Measurements from ENCODE around the gene SARM1.

The SARM1 gene

DNA sequence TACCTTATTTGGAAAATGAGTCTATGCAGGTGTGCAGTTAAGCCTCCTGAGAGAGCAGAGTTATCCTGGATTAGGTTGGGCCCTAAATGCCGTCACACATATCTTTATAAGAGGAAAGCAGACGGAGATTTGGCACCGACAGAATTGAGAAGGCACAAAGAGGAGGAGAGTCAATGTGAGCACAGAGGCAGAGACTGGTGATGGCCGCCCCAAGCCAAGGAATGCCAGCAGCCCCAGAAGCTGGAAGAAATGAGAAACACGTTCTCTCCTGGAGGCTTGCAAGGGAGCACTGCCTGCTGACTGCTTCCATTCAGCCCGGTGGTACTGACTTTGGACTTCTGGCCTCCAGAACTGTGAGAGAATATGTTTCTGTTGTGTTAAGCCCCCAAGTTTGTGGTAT is 31.4 kb downstream of the SARM1 start:
- Histone ChIP-seq H3K9ac (ENCODE audit: low read depth in 1 of 2, low read length in 2 of 2) (no peak overlapping the region), H3K27ac (ENCODE audit: low read depth in 2 of 2, low read length in 2 of 2) (no peak overlapping the region), H3K4me3 (ENCODE audit: low read length in 2 of 2) (no peak overlapping the region), H3K27me3 (ENCODE audit: control insufficient read depth in 2 of 2, insufficient read depth in 2 of 2, low read length in 2 of 2) (no peaks in the 10 kb centered on the region), H3K4me1 (ENCODE audit: control insufficient read depth in 2 of 2, insufficient read depth in 2 of 2, low read length in 2 of 2) (peaks cover 9 to 30% of the 10 kb centered on the region in 2 donors), H3K9me3 (ENCODE audit: control insufficient read depth in 2 of 2, low read length in 2 of 2) (no peaks in the 10 kb centered on the region), H3K36me3 (ENCODE audit: control insufficient read depth in 2 of 2, insufficient read depth in 2 of 2, low read length in 2 of 2) (peaks cover 14 to 17% of the 10 kb centered on the region in 2 donors)

DNA sequence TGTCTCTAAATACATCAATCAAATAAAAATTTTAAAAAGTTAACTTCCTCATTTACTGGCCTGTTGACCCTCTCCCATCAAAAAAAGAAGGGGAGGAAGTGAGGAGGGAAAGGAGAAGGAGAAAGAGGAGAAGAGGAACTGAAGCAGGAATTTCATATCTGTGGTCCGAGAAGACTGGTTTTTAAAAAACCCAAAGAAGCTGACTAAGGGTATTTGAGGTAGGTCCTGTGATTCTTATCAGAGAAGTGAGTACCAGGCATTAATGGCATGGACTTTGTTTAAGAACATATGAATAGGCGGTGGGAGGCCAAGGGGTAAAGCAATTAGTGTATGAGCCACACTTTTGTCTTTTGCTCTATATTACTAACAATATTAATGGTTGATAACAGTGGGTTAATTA is 32.5 kb downstream of the SARM1 start:
- H3K27me3 ChIP-seq (ENCODE audit: control insufficient read depth in 2 of 2, insufficient read depth in 2 of 2, low read length in 2 of 2) = no peaks in the 10 kb centered on the region
- H3K9me3 ChIP-seq (ENCODE audit: control insufficient read depth in 2 of 2, low read length in 2 of 2) = no peaks in the 10 kb centered on the region
- H3K27ac ChIP-seq (ENCODE audit: low read depth in 2 of 2, low read length in 2 of 2) = no peak overlapping the region
- peaks cover 8 to 13% of the 10 kb centered on the region in 2 donors for H3K36me3 ChIP-seq (ENCODE audit: control insufficient read depth in 2 of 2, insufficient read depth in 2 of 2, low read length in 2 of 2)
- no peak overlapping the region for H3K9ac ChIP-seq (ENCODE audit: low read depth in 1 of 2, low read length in 2 of 2)
- peaks cover 9 to 35% of the 10 kb centered on the region in 2 donors for H3K4me1 ChIP-seq (ENCODE audit: control insufficient read depth in 2 of 2, insufficient read depth in 2 of 2, low read length in 2 of 2)
- H3K4me3 ChIP-seq (ENCODE audit: low read length in 2 of 2) = no peak overlapping the region

DNA sequence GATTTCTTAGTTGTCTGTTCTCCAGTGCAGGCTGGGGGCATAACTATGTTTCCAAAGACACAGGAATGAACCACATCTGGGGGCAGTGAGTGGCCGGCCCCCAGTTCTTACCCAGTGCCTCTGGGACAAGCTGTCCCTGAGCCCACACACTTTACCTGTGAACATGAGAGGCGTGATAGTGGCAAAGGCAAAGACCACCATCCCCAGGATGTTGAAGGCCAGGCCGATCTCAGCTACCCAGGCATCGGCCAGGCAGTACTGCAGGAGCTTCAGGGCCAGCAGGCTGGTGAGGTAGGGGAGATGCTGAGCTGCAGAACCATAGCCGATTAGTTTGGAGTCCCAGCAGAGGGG is 32.9 kb downstream of the SARM1 start:
- no peak overlapping the region for H3K9ac ChIP-seq (ENCODE audit: low read depth in 1 of 2, low read length in 2 of 2)
- H3K27ac ChIP-seq (ENCODE audit: low read depth in 2 of 2, low read length in 2 of 2) = no peak overlapping the region
- H3K9me3 ChIP-seq (ENCODE audit: control insufficient read depth in 2 of 2, low read length in 2 of 2) = no peaks in the 10 kb centered on the region
- H3K4me1 ChIP-seq (ENCODE audit: control insufficient read depth in 2 of 2, insufficient read depth in 2 of 2, low read length in 2 of 2) = peaks cover 9 to 35% of the 10 kb centered on the region in 2 donors
- no peaks in the 10 kb centered on the region for H3K27me3 ChIP-seq (ENCODE audit: control insufficient read depth in 2 of 2, insufficient read depth in 2 of 2, low read length in 2 of 2)
- no peak overlapping the region for H3K4me3 ChIP-seq (ENCODE audit: low read length in 2 of 2)
- peaks cover 7 to 8% of the 10 kb centered on the region in 2 donors for H3K36me3 ChIP-seq (ENCODE audit: control insufficient read depth in 2 of 2, insufficient read depth in 2 of 2, low read length in 2 of 2)

DNA sequence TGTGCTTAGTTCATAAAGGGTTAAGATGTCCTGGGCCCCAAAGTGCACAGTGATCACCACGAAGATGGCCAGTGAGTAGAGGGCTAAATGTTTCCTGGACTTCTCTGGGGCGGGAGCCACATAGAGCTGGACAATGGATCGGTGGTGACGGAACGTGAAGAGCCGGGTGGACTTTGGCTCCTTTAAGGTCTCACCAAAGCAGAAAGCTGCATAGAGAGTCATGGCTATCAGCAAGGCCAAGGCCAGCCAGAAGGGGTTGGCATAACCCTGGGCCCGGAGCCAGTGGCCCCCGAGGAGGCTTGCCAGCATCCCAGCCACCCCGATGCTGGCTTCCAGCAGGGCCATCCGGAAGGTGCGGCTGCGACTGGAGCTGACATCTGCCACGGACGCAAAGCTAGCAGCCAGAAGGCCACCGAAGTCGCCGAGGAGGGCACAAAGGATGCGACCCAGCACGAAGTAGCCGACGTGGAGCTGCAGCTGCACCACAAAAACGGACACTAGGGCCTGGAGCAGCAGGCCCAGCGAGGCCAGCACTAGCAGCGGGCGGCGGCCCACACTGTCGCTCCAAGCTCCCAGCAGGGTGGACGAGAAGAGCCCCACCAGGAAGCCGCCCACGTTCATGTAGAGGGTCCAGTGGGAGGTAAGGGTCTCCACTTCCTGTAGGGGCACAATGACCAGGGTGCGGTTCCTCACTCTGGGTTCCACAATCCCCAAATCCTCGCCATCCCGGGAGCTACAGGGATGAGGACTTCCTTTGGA is 33.5 kb downstream of the SARM1 start:
- Histone ChIP-seq H3K9ac (ENCODE audit: low read depth in 1 of 2, low read length in 2 of 2) (peak overlapping the region; percentile 47 to 55), H3K4me1 (ENCODE audit: control insufficient read depth in 2 of 2, insufficient read depth in 2 of 2, low read length in 2 of 2) (peaks cover 9 to 35% of the 10 kb centered on the region in 2 donors), H3K36me3 (ENCODE audit: control insufficient read depth in 2 of 2, insufficient read depth in 2 of 2, low read length in 2 of 2) (peaks cover 6 to 8% of the 10 kb centered on the region in 2 donors), H3K27ac (ENCODE audit: low read depth in 2 of 2, low read length in 2 of 2) (no peak overlapping the region), H3K27me3 (ENCODE audit: control insufficient read depth in 2 of 2, insufficient read depth in 2 of 2, low read length in 2 of 2) (no peaks in the 10 kb centered on the region), H3K9me3 (ENCODE audit: control insufficient read depth in 2 of 2, low read length in 2 of 2) (no peaks in the 10 kb centered on the region), H3K4me3 (ENCODE audit: low read length in 2 of 2) (peak overlapping the region; percentile 76 to 77)

DNA sequence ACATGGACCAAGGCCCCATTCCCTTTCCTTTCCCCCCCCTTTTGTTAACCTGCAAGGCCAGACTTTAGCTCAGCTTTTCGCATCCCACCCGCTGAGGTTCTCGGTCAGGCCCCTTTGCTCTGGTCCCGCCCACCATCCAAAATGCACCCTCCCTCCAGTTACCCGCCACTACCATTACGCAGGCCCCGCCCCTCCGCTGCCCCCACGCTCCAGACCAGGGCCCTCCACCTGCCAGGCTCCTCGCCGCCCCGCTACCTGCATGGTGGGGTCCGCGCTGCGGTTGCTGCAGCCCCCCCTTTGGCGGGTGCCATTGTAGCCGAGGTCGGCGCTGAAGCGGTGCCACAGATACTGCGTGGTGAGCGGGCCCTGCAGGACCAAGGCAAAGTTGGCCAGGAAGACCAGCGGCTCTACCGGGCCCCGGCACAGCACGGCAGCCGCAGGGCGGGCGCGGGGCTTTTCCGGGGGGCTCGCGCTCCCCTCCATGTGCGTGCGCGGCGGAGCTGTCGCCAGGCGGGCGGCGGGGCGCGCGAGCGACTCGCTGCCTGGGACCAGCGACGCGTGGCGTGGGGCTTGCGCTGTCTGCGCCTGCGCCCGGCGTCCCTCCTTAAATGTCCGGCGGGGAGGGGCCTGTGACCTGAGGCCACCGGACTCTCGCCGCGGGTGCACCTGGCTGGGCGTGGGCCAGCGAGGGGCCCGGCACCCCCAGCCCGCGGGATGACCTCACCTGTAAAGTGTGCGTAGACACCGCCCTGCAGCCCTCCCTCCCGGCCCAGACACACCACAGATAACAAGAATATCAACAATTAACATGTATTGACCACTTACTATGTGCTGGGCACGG is 34.4 kb downstream of the SARM1 start, which contains the start of gene SLC46A1:
TSS of gene SLC46A1 (minus strand) at position 581 of the 841 bp plus-strand sequence. CDS start at position 483, 98 bp downstream.
- Histone ChIP-seq H3K36me3 (ENCODE audit: control insufficient read depth in 2 of 2, insufficient read depth in 2 of 2, low read length in 2 of 2) (peaks cover 2 to 5% of the 10 kb centered on the region in 2 donors), H3K9me3 (ENCODE audit: control insufficient read depth in 2 of 2, low read length in 2 of 2) (no peaks in the 10 kb centered on the region), H3K9ac (ENCODE audit: low read depth in 1 of 2, low read length in 2 of 2) (peak within 1 kb of the TSS; percentile 47 to 55), H3K27ac (ENCODE audit: low read depth in 2 of 2, low read length in 2 of 2) (peak within 1 kb of the TSS; percentile 2 to 9), H3K4me3 (ENCODE audit: low read length in 2 of 2) (peak within 1 kb of the TSS; percentile 76 to 77), H3K27me3 (ENCODE audit: control insufficient read depth in 2 of 2, insufficient read depth in 2 of 2, low read length in 2 of 2) (no peaks in the 10 kb centered on the region), H3K4me1 (ENCODE audit: control insufficient read depth in 2 of 2, insufficient read depth in 2 of 2, low read length in 2 of 2) (peaks cover 9 to 35% of the 10 kb centered on the region in 2 donors)

DNA sequence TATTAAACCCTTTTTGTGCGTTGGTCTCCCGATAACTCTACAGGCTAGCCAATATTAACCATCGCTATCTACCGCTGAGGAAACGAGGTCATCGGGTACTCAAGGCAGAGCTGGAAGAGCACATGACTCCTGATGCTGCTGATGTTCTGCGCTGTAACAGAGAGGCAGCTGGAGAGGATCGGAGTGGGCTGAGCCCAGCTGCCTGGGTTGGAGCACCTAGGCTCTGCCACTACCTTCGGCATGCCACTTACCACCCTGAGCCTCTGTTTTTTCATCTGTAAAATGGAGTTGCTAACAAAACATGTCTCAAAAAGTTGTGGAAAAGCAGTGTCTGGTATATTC is 35.0 kb downstream of the SARM1 start:
- Histone ChIP-seq H3K27ac (ENCODE audit: low read depth in 2 of 2, low read length in 2 of 2) (peak overlapping the region; percentile 2 to 9), H3K9ac (ENCODE audit: low read depth in 1 of 2, low read length in 2 of 2) (peak overlapping the region; percentile 41 to 55), H3K4me3 (ENCODE audit: low read length in 2 of 2) (peak overlapping the region; percentile 76 to 77)

DNA sequence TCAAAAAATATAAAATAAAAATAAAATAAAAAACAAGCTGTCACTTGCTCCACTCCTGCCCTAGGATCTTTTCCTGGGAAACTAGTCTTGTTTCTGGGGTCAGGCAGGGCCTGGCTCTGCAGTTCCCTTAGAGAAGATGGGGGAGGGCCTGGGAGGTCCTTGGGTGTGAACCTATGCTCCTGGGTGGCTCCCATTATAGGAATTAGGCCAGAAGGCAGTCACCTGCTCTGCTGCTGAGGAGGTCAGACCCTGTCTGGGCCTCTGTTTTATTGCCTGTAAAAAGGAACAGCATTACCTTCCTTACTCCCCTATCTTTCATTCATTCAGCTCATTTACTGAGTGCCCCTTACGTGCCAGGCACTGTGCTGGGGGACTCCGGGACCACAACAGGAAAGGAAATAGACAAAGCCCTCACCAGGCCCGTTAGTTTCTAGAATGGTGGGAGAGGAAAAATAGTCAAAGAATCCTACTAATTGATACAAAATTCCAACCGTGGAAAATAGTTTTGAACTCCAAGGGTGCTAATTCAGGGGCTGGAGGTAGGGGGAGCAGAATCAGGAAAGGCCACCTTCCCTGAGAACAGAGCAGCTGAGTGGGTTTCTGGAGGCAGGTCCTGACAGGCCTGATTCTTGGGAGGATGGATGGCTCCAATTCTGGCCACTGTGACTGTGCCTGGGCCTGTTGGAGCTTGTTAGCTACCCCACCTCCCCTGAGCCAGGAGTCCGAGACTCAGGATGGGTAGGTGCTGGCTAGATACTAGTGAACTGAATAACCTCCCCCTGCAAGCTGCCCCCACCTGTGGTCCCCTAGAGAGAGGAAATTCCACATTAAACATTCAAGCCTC is 35.9 kb downstream of the SARM1 start:
- Histone ChIP-seq H3K4me1 (ENCODE audit: control insufficient read depth in 2 of 2, insufficient read depth in 2 of 2, low read length in 2 of 2) (peaks cover 9 to 35% of the 10 kb centered on the region in 2 donors), H3K9ac (ENCODE audit: low read depth in 1 of 2, low read length in 2 of 2) (no peak overlapping the region), H3K27ac (ENCODE audit: low read depth in 2 of 2, low read length in 2 of 2) (peak overlapping the region in 1 of 2 donors; percentile 36), H3K36me3 (ENCODE audit: control insufficient read depth in 2 of 2, insufficient read depth in 2 of 2, low read length in 2 of 2) (peaks cover 0 to 2% of the 10 kb centered on the region in 2 donors), H3K4me3 (ENCODE audit: low read length in 2 of 2) (no peak overlapping the region), H3K27me3 (ENCODE audit: control insufficient read depth in 2 of 2, insufficient read depth in 2 of 2, low read length in 2 of 2) (no peaks in the 10 kb centered on the region), H3K9me3 (ENCODE audit: control insufficient read depth in 2 of 2, low read length in 2 of 2) (no peaks in the 10 kb centered on the region)

More for the DNA sequence above, 35.0 kb downstream of the SARM1 start:
- H3K27me3 ChIP-seq (ENCODE audit: control insufficient read depth in 2 of 2, insufficient read depth in 2 of 2, low read length in 2 of 2) = no peaks in the 10 kb centered on the region
- H3K36me3 ChIP-seq (ENCODE audit: control insufficient read depth in 2 of 2, insufficient read depth in 2 of 2, low read length in 2 of 2) = peaks cover 0 to 2% of the 10 kb centered on the region in 2 donors
- H3K9me3 ChIP-seq (ENCODE audit: control insufficient read depth in 2 of 2, low read length in 2 of 2) = no peaks in the 10 kb centered on the region
- H3K4me1 ChIP-seq (ENCODE audit: control insufficient read depth in 2 of 2, insufficient read depth in 2 of 2, low read length in 2 of 2) = peaks cover 9 to 35% of the 10 kb centered on the region in 2 donors

DNA sequence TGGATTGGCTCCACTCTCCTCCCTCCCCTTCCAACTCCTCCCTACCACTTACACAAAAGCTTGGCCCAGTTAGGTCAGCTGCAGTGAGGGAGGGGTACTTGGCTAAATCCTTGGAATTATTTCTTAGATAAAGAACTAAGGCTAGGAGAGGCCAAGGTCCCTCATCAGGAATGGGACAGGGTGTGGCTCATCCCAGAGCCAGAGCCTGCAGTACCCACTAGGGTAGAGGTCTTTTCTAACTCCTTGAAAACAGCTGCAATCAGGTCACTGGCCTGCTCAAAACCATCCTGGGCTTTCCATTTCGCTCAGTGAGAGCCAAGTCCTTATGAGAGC is 36.4 kb downstream of the SARM1 start:
- Histone ChIP-seq H3K27ac (ENCODE audit: low read depth in 2 of 2, low read length in 2 of 2) (peak overlapping the region in 1 of 2 donors; percentile 36), H3K4me1 (ENCODE audit: control insufficient read depth in 2 of 2, insufficient read depth in 2 of 2, low read length in 2 of 2) (peaks cover 9 to 35% of the 10 kb centered on the region in 2 donors), H3K4me3 (ENCODE audit: low read length in 2 of 2) (no peak overlapping the region), H3K36me3 (ENCODE audit: control insufficient read depth in 2 of 2, insufficient read depth in 2 of 2, low read length in 2 of 2) (peaks cover 0 to under 1% of the 10 kb centered on the region in 2 donors), H3K9ac (ENCODE audit: low read depth in 1 of 2, low read length in 2 of 2) (no peak overlapping the region), H3K9me3 (ENCODE audit: control insufficient read depth in 2 of 2, low read length in 2 of 2) (no peaks in the 10 kb centered on the region), H3K27me3 (ENCODE audit: control insufficient read depth in 2 of 2, insufficient read depth in 2 of 2, low read length in 2 of 2) (no peaks in the 10 kb centered on the region)

DNA sequence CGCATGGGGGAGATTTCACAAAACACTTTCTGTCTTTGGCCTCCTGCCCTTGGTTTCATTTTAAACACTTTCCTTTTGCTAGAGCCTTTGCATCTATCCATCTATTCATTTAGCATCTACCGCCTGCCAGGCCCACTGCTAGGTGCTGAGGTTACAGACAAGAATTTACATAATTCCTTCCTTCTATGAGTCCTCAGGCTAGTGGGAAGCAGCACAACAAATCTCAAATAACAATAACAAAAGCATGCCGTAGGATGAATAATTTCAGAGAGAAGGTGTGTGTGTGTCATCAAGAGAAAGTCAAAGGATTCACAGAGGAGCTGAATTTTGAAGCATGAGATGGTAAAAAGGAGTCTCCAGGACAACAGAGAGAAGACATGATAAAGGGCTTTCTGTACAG is 40.6 kb downstream of the SARM1 start:
- Histone ChIP-seq H3K27me3 (ENCODE audit: control insufficient read depth in 2 of 2, insufficient read depth in 2 of 2, low read length in 2 of 2) (no peaks in the 10 kb centered on the region), H3K4me1 (ENCODE audit: control insufficient read depth in 2 of 2, insufficient read depth in 2 of 2, low read length in 2 of 2) (peaks cover 0 to 17% of the 10 kb centered on the region in 2 donors), H3K36me3 (ENCODE audit: control insufficient read depth in 2 of 2, insufficient read depth in 2 of 2, low read length in 2 of 2) (no peaks in the 10 kb centered on the region), H3K27ac (ENCODE audit: low read depth in 2 of 2, low read length in 2 of 2) (no peak overlapping the region), H3K4me3 (ENCODE audit: low read length in 2 of 2) (no peak overlapping the region), H3K9ac (ENCODE audit: low read depth in 1 of 2, low read length in 2 of 2) (no peak overlapping the region), H3K9me3 (ENCODE audit: control insufficient read depth in 2 of 2, low read length in 2 of 2) (no peaks in the 10 kb centered on the region)
